ENCODE measurements around the gene COMMD9. TPM values are rescaled to one million over a fixed set of nuclear protein-coding genes. Genes with fewer than 3 reads are reported as not detected.

The COMMD9 gene
- polyA plus RNA-seq, 1 experiment: 51.5 TPM

- no peak for DNase-seq (ENCODE audit: low read depth, low spot score)
- CTCF ChIA-PET: interaction anchor here (0.7 to 1.8 kb wide), 3 partner anchors 12 to 184 kb away, joined by 3 to 7 read pairs (median 6); partner anchors contain the start of gene PRR5L
These were observed 19.4 kb upstream of the COMMD9 start for GRCh38 chr11:36308577-36308976.

GRCh38 chr11:36306888-36307287 lies 17.7 kb upstream of the COMMD9 start:
- TF ChIP-seq CTCF (IDR thresholded peaks at IDR 0.05; ENCODE audit: low read depth, low read length): peak; percentile 74
- H3K27me3 ChIP-seq (ENCODE audit: control insufficient read depth, insufficient read depth, low read length): peaks cover 2% of the 10 kb centered on the region
- CTCF ChIA-PET: interaction anchor here (0.7 to 1.6 kb wide), 6 partner anchors 9 to 186 kb away, joined by 3 to 24 read pairs (median 4); no protein-coding TSS in a partner anchor
- DNase-seq (ENCODE audit: low read depth, low spot score): no peak
- H3K4me3 ChIP-seq (ENCODE audit: low read depth, low read length): no peak overlapping the region
- POLR2A ChIA-PET: no interaction called here
- H3K27ac ChIP-seq (ENCODE audit: low read depth, low read length): no peak overlapping the region
- no peaks in the 10 kb centered on the region for H3K9me3 ChIP-seq (ENCODE audit: control insufficient read depth, insufficient read depth, low read length)

More at GRCh38 chr11:36308577-36308976, 19.4 kb upstream of the COMMD9 start:
- POLR2A ChIA-PET: no interaction called here
- no peaks in the 10 kb centered on the region for H3K9me3 ChIP-seq (ENCODE audit: control insufficient read depth, insufficient read depth, low read length)
- H3K27me3 ChIP-seq (ENCODE audit: control insufficient read depth, insufficient read depth, low read length): peaks cover 2% of the 10 kb centered on the region
- H3K27ac ChIP-seq (ENCODE audit: low read depth, low read length): no peak overlapping the region
- TF ChIP-seq CTCF (IDR thresholded peaks at IDR 0.05; ENCODE audit: low read depth, low read length): no peak
- no peak overlapping the region for H3K4me3 ChIP-seq (ENCODE audit: low read depth, low read length)

- ChIA-PET CTCF (interaction anchor here (0.7 to 2.9 kb wide), 5 partner anchors 12 to 188 kb away, joined by 3 to 16 read pairs (median 5); no protein-coding TSS in a partner anchor), POLR2A (no interaction called here)
- Histone ChIP-seq H3K27me3 (ENCODE audit: control insufficient read depth, insufficient read depth, low read length) (peaks cover 2% of the 10 kb centered on the region), H3K27ac (ENCODE audit: low read depth, low read length) (no peak overlapping the region), H3K9me3 (ENCODE audit: control insufficient read depth, insufficient read depth, low read length) (no peaks in the 10 kb centered on the region), H3K4me3 (ENCODE audit: low read depth, low read length) (no peak overlapping the region)
- no peak for TF ChIP-seq CTCF (IDR thresholded peaks at IDR 0.05; ENCODE audit: low read depth, low read length)
- no peak for DNase-seq (ENCODE audit: low read depth, low spot score)
These were observed 15.8 kb upstream of the COMMD9 start for GRCh38 chr11:36305047-36305446.

- Histone ChIP-seq H3K4me3 (ENCODE audit: low read depth, low read length) (no peak overlapping the region), H3K27ac (ENCODE audit: low read depth, low read length) (no peak overlapping the region), H3K27me3 (ENCODE audit: control insufficient read depth, insufficient read depth, low read length) (peaks cover 2% of the 10 kb centered on the region), H3K9me3 (ENCODE audit: control insufficient read depth, insufficient read depth, low read length) (no peaks in the 10 kb centered on the region)
- no peak for DNase-seq (ENCODE audit: low read depth, low spot score)
- POLR2A ChIA-PET: no interaction called here
- CTCF ChIA-PET: interaction anchor here (2.4 to 2.9 kb wide), 2 partner anchors 175 to 189 kb away, joined by 16 to 19 read pairs; no protein-coding TSS in a partner anchor
- TF ChIP-seq CTCF (IDR thresholded peaks at IDR 0.05; ENCODE audit: low read depth, low read length): no peak
These were observed 15.1 kb upstream of the COMMD9 start for GRCh38 chr11:36304351-36304750.

GRCh38 chr11:36300650-36301049 lies 11.4 kb upstream of the COMMD9 start:
- ChIA-PET POLR2A (no interaction called here), CTCF (interaction anchor here (1.0 to 2.7 kb wide), 3 partner anchors 83 to 192 kb away, joined by 3 to 23 read pairs (median 12); no protein-coding TSS in a partner anchor)
- Histone ChIP-seq H3K27ac (ENCODE audit: low read depth, low read length) (no peak overlapping the region), H3K4me3 (ENCODE audit: low read depth, low read length) (no peak overlapping the region), H3K9me3 (ENCODE audit: control insufficient read depth, insufficient read depth, low read length) (no peaks in the 10 kb centered on the region), H3K27me3 (ENCODE audit: control insufficient read depth, insufficient read depth, low read length) (no peaks in the 10 kb centered on the region)
- DNase-seq (ENCODE audit: low read depth, low spot score): no peak
- no peak for TF ChIP-seq CTCF (IDR thresholded peaks at IDR 0.05; ENCODE audit: low read depth, low read length)
